ENCODE results near the gene NIPBL.

- TF ChIP-seq CTCF (conservative IDR thresholded peaks at IDR 0.05) (no peak), EZH2 (IDR thresholded peaks at IDR 0.05; ENCODE audit: low read depth) (no peak)
Measured at GRCh38 chr5:36978196-36978595, 101.6 kb downstream of the NIPBL start.
